GM10248 (cell line): ENCODE results near the gene PIK3R3.

Source experiments
- CTCF ChIA-PET: fragments of 300-600 bp; sonication (Branson Sonifier 250); formaldehyde crosslinking; extraction: SDS; loops from one replicate; lab custom pipeline; 2021; ENCODE audit warnings: antibody characterized with exemption; lab: Yijun Ruan, JAX
- POLR2A ChIA-PET: fragments of 350-650 bp; sonication (Branson Sonifier 250); formaldehyde crosslinking; extraction: SDS; loops from one replicate; lab custom pipeline; 2020; ENCODE audit warnings: antibody characterized with exemption; lab: Yijun Ruan, JAX
- DNase-seq: peaks from one replicate; pipeline ENCODE4 v3.0.0; 2012; ENCODE audit errors: extremely low spot score
- CTCF ChIP-seq: IDR thresholded peaks from 2 replicates; pipeline ENCODE4 v1.5.1; 2012; ENCODE audit warnings: mild to moderate bottlenecking, low read depth; ENCODE audit errors: extremely low read depth, missing control alignments, control extremely low read depth

Gene PIK3R3

GRCh38 chr1:46158312-46159281 lies 26.2 kb upstream of the PIK3R3 start:
- DNase-seq: no peak
- ChIA-PET CTCF (interaction anchor here (0.5 to 2.6 kb wide), 8 partner anchors 9 to 1320 kb away, joined by 3 to 19 read pairs (median 4); no protein-coding TSS in a partner anchor), POLR2A (no interaction called here)
- no peak for TF ChIP-seq CTCF

- CTCF ChIA-PET: interaction anchor here (0.5 to 2.6 kb wide), 10 partner anchors 9 to 1320 kb away, joined by 3 to 19 read pairs (median 4); partner anchors contain the start of gene TSPAN1
- POLR2A ChIA-PET: no interaction called here
These were observed 25.5 kb upstream of the PIK3R3 start for GRCh38 chr1:46157916-46158311.

GRCh38 chr1:46153732-46154131 lies 21.3 kb upstream of the PIK3R3 start:
- no peak for TF ChIP-seq CTCF
- CTCF ChIA-PET: no interaction called here
- no peak for DNase-seq
- POLR2A ChIA-PET: interaction anchor here (1.0 kb wide), 1 partner anchor 21 kb away, joined by 3 read pairs; the partner anchor contains the start of gene PIK3R3

More at GRCh38 chr1:46157916-46158311, 25.5 kb upstream of the PIK3R3 start:
- no peak for DNase-seq
- no peak for TF ChIP-seq CTCF

- no peak for DNase-seq
- POLR2A ChIA-PET: no interaction called here
- CTCF ChIA-PET: no interaction called here
- no peak for TF ChIP-seq CTCF
These were observed 20.8 kb upstream of the PIK3R3 start for GRCh38 chr1:46153228-46153627.

- no peak for TF ChIP-seq CTCF
- CTCF ChIA-PET: interaction anchor here (0.6 to 1.2 kb wide), 3 partner anchors 10 to 72 kb away, joined by 3 read pairs; no protein-coding TSS in a partner anchor
- POLR2A ChIA-PET: no interaction called here
- DNase-seq: no peak
These were observed 19.6 kb upstream of the PIK3R3 start for GRCh38 chr1:46152016-46152415.

GRCh38 chr1:46150085-46150484 lies 17.7 kb upstream of the PIK3R3 start:
- DNase-seq: no peak
- TF ChIP-seq CTCF: no peak
- ChIA-PET CTCF (no interaction called here), POLR2A (no interaction called here)
